COLO668 (cell line): ENCODE results near the gene MAP4K1.
A peak's percentile ranks its signal among the peaks of the same experiment; 100 is the strongest.
"Not testable (repeated sequence)": the region's sequence is repeated elsewhere in the genome, so short reads cannot be mapped to it uniquely, and the experiment has no call there.

Experiments
- DNase-seq: peaks from one replicate; lab custom pipeline; 2025; ENCODE audit not compliant: unreplicated experiment; lab: John Stamatoyannopoulos, UW

The MAP4K1 gene

DNA sequence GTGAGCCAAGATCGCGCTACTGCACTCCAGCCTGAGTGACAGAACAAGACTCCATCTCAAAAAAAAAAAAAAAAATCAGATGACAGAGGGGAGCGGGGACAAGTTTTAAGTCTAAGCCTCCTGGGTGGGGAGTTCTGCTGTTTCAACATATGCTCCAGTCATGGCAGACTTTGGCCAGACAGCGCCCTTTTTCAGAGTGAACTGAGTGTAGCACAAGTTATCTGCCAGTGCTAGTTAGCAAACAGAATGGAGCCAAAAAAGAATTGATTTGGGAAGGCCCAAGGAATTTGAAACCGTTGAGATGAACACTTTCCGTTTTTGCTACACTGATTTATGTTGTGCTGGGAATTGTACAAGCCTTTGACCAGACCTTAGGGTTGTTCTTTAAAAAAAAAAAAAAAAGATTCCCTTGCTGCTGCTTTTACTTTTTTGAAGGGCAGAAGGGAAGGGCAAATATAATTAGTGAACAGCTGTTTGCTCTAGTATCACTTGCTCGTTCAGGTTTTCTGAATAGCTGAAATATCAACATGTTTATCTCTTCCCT is 35.3 kb upstream of the MAP4K1 start:
- DNase-seq, result peak; percentile 11

DNA sequence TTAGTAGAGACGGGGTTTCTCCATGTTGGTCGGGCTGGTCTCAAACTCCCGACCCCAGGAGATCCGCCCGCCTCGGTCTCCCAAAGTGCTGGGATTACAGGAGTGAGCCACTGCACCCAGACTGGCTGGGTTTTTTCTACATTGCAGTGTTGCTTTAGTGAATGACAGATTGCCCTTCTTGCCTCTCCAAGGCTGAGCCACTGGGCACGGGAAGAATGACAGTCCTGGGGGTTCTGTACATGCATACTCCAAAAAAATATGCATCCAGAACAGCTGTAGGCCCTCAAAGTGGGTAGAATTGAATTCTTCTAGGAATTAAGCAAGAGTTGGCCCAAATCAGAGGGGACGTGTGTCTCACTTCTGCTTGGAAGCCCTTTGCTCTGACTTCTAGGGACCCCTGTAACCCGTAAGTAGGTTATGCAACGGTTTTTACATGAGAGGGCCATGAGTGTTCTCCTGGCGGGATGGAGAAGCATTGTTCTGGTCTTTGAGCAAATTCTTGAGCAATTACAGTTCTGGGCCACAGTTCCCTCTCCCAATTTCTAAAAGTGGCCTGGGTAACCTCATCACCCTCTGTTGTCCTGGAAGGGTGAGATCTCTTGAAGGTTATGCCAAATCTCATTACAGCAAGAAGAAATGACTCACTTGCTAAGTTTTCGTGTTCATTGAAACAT is 33.3 kb upstream of the MAP4K1 start:
- no peak for DNase-seq

DNA sequence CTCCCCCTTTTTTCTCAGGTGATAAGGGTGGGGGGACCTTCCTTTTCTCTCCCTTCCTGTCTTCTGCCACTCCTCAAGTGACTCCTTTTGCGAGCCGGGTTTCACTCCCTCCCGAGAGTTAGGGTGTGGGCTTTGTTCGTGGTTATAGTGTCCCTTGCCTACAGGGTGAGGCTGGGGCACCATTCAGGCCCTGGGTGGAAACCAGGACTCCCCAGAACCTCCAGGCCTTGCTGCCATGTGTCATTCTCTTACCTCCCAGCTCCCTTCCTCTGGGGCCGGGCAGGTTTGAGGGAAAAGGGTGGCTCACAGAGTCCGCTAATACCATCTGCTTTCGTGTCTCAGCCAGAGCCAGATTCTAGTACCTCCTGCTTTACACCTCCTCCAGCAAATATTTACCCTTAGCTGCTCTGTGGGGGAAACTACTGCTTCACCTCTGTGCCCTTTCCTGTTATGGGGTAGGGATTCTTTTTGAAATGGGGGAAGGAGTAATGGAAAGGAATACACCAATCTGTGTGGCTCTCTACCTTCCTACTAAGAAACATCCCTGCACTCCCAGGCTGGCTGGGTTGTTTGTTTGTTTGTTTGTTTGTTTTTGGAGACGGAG is 32.5 kb upstream of the MAP4K1 start:
- DNase-seq, result peak; percentile 11

DNA sequence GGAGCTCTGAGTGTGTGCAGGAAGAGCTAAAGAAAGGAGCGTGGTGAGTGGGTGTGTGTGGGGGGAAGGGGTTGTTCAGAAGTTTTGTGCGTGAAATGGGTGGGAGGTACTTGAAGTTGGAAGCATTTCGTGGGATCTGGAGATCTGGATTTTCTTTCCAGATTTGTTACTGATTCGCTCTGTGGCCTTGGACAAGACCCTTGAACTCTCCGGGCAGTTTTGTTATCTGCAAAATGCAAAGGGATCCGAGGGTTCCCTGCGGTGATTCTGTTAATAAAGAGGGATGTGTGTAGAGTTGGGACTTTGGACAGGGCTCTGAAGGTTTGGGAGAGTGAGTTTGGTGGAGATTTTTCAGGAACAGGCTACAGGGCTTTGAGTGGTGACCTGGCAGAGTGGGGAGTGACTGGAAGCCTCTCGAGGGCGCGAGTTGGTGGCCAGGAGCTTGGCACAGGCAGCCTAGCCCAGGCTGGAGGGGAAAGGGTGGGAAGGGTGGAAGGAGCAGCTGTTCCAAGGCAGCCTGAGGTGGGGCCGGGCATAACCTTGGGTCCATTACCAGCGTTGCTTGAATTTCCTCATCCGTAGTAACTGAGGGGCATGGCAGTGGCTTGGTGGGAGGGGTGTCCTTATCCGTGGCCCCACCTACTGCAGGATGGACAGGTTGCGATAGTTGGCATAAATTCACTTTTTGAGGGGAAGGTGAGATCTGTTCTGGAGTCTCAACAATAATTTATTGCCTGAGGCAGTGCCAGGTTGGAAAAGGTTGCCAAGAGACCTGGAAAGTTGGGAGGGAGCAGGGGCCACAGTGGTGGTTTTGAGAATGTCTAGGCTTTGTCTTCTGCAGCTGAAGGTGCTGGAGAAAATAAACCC is 31.8 kb upstream of the MAP4K1 start:
- DNase-seq, result peak; percentile 16

DNA sequence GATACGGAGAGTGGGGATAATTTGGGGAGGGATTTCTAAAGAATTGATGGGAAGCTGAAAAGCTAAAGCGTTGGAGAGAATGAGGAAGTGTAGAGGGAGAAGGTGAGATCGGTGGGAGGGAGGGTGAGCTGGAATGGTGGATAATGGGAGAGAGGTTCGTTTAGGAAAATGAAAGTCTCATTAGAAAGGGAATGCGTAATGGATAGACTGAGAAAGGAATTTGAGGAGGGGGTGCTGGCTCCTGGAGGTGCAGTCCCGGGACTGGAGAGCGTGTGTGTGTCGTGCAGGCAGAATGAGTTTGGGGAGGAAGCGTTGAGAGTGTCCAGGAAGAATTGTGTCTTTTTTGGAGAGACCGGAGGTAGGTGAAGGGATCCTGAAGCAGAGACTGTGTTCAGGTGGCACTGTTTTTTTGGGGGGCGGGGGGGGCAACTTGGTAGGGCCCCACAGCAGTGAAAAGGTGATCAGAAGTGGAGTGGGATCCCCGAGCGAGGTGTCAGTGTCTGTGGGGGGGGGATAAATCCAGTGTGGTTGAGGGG is 31.1 kb upstream of the MAP4K1 start:
- DNase-seq, result no peak

DNA sequence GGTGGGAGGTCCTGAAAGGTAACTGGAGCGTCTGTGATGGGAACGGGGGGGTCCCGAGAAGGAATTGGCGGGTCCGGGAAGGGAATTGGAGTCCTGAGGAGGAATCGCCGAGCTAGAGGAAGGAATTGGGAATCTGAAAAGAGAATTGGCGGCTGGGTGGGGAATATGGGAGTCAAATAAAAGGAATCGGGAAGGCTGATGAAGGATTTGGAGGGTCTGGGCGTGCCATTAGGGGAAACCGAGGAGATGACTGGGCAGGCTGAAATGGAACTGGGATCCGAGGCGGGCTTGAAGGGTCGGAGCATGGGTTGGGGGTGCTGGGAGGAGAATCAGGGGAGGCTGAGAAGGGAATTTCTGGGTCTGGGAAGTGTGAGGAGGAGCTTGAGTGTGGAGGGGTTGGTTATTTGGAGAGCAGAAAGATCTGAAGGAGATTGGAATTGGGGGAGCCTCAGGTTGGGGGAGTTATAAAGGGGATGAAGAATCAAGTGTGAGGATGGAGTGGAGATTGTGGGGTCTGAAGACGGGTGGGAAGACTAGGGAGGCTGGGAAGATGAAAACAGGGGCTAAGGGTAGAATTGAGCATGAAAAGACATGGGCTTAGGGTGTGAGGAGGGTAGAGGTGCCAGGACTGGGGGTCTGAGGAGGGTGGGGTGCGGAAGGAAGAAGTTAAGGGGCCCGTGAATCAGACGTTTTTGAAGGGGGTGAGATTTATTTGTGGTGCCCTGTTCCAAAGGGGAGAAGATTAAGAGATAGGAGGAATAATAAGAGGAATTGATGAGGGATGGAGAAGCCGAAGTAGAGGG is 30.4 kb upstream of the MAP4K1 start:
- DNase-seq, result no peak

DNA sequence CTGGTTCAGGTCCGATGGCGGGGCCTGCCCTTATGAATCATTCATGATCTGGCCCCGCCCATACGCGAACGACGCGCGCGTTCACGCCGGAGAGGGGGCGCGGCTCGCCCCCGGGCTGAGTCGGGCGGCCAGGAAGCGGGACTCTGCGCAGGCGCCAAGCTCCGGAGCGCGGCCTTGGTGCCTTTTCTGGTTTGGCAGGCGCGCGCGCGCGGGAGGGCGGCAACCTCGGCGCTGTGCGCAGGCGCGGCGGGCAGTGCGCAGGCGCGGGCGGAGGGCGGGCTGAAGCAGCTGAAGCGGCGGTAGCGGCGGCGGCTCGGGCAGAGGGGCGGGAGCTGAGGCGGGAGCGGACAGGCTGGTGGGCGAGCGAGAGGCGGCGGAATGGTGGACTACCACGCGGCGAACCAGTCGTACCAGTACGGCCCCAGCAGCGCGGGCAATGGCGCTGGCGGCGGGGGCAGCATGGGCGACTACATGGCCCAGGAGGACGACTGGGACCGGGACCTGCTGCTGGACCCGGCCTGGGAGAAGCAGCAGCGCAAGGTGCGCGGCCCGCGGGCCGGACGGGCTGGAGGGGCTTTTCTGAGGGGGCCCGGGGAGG is 29.7 kb upstream of the MAP4K1 start, which contains the start of gene ACTN4:
Gene ACTN4, plus strand, starts transcription at position 282 of the 598 bp plus-strand sequence. Its CDS starts 97 bp downstream, at position 379.
- DNase-seq, result peak; percentile 98

DNA sequence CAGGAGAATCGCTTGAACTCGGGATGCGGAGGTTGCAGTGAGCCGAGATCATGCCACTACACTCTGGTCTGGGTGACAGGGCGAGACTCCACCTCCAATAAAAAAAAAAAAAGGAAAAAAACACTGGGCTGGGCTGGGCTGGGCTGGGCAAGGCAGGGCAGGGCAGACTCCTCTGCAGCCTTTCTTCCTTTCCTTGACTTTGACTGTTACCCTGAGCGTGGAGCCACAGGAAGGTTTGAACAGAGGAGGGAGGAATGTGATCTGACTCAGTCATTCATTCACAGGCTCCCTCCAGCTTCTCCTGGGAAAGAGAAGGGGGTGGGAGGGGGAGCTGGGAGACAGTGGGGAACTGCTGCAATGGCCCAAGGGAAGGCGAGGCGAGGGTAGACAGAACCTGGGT is 27.0 kb upstream of the MAP4K1 start:
- DNase-seq, result no peak

DNA sequence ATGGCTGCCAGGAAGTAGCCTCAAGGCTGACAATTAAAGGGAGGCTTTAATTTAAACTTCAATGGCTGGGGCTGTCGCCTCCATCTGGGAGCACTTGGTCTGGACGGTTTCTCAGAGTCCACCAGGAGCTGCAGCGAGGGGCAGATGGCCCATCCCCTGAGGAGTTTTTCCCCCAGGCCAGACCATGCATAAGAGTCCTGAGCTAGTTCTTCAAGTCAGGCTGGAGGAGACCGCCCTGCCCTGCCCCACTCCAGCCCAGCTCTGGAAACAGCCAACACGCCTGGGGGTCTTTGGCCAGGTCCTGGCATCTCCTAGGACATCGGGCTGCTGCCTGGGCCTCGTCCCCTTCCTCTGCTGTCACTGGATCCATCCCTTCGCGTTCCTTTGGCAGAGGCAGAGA is 24.4 kb upstream of the MAP4K1 start:
- no peak for DNase-seq

DNA sequence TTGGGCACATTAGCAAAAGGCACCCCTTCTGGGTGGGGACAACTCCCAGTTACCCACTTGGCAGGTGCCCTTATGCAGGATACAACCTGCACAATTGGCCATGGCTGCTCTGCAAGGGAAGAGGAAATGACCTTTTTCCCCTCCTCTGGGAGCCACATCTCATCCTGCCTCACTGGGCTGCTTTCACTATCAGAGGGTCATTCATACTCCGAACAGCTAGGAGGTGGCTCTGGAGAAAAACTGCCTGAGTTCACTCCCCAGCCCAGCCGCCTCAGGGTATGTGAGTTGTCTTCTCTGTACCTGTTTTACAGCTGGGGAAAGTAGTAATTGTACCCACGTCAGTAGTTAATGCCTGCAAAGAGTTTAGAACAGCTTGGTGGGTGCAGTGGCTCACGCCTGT is 22.6 kb upstream of the MAP4K1 start:
- DNase-seq, result no peak

DNA sequence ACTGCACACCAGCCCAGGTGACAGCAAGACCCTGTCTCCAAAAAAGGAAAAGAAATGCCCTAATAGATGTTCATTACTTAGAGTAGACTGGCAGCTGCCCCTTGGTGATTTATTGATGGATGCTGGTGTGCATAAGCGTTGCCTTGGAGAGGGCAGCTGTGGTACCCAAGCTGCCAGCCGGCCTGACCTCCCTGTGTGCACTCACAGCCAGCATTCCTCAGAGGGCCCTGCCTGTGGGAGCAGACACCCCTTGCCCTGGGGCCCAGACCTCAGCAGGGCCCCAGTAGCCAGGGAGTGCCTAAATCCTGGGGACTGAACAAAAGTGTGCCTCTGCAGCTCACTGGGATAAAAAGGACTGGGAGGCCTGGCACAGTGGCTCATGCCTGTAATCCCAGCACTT is 21.9 kb upstream of the MAP4K1 start:
- DNase-seq, result no peak

DNA sequence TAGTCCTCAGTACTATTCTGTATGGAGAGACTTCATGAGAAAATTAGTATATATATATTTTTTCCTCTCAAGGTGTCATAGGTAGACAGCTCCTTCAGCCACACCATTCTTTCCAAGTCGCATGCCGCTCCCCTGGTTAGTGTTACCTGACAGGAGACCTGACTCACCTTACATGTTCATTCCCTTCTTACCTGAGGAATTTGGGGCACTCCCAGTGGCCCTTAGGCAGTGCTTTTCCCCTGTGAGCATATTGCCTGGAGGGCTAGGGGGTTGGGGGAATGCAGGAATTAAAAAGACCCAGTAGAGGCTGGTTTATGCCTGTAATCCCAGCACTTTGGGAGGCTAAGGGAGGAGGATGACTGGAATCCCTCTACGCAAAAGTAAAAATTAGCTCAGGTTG is 20.7 kb upstream of the MAP4K1 start:
- no peak for DNase-seq

DNA sequence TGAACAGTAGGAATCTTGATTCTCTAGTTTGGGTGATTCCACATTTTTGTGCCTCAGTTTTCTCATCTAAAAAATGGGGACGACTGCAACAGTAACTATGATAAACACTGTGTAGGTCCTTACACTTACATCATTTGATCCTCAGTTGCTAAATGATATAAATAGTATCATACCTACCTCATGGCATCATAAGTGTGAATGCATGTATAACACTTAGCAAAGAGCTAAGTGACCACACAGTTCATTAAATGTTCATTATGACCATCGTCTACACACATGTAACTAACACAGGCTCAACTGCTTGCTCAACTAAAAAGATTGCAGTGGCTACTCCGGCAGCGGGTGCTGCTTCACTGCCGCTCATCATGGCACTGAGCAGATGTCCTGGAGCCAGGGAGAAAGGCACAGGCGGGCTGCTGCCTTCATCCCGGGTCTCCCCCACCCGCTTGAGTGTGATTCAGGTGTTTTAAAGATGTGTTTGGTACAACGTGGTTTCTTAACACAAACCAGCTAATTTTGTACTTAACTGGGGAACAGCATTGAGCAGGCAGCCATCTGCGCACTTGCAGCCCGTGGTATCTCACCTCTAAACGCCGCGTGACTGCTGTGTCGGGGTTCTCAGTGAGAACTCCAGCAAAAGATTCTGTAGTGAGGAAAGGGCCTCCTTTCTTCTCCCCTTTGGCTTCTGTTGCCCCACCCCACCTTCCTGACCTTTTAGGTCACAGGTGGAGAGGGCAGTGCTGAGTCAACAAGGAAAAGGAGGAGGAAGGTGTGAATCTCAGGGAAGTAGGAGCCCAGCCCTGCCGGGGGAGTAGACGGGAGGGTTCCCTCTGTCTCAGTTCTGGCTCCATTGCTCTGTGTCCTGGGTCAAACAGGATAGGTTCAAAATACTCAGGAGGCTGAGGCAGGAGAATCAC is 18.0 kb upstream of the MAP4K1 start:
- no peak for DNase-seq

DNA sequence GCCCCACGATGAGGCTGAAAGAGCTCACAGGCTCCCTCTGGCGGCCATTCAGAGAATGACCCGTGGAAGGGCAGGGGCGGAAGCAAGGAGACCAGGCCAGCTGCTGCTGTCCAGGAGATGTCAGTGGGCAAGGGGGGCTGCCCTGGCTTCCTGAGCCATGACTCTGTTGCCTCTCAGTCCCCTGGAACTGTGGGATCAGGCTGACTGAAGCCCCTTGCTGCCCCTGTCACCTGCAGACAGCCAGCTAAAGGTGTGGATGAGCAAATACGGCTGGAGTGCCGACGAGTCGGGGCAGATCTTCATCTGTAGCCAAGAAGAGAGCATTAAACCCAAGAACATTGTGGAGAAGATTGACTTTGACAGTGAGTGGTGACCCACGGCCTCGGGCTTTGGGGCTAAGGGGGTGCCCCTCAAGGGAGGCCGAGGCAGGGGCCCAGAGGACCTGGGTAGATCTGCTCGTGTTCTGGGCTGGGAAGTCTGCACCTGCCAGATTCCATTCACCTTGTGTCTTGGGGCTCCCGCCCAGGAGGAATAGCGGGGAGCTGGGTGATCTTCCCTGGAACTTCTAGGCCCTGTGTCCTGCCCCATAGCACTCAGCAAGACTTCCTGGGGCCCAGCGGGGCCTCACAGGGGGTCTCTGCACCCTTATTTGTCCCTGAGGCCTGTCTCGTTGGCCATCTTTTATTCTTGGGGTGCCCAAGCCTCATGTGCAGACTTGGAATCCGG is 17.2 kb upstream of the MAP4K1 start:
- peak; percentile 63 for DNase-seq

DNA sequence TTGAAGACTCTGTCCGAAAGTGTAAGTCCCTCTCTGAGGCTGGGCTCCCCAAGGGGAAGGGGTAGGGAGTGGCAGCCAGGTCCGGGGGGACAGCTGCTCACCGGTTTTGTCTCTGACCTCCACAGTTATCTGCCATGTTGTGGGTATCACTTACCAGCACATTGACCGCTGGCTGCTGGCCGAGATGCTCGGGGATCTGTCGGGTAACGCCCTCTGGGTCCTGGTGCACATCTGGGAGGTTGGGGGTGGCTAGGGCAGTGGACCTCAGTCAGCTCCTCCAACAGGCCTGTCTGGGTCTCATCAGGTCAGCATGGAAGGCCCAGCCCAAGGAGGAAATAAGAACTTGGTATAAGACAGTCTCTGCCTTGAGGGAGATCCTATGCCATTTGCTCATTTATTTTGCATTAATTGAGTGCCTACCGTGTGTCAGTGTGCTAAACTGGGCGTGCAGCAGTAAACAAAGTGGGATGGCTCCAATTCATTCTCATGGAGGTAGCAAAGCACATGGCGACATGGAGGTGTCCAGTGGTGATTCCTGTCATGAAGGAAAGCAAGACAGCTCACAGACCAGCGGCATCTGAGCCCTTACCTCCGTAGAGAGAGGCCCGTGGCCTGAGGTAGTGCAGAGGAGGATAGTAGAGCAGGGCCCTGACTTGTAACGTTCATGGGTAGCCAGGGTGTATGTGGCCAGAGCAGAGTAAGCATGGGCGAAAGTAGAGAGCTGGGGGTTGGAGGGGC is 14.9 kb upstream of the MAP4K1 start:
- DNase-seq, result no peak

DNA sequence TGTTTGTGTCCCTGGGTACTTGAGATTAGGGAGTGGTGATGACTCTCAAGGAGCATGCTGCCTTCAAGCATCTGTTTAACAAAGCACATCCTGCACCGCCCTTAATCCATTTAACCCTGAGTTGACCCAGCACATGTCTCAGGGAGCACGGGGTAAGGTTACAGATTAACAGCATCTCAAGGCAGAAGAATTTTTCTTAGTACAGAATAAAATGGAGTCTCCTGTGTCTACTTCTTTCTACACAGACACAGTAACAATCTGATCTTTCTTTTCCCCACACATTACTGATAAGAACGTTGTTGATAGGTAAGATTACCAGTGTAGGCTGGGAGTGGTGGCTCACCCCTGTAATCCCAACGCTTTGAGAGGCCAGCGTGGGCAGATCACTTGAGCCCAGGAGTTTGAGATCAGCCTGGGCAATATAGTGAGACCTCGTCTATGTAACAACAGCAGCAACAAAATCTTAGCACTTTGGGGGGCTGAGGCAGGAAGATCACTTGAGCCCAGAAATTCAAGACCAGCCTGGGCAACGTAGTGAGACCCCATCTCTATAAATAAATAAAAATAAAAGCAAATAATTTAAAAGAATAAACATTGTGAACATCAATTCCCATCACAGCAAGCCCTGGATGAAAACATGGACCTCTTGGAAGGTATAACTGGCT is 14.2 kb upstream of the MAP4K1 start:
- DNase-seq, result not testable (repeated sequence)

DNA sequence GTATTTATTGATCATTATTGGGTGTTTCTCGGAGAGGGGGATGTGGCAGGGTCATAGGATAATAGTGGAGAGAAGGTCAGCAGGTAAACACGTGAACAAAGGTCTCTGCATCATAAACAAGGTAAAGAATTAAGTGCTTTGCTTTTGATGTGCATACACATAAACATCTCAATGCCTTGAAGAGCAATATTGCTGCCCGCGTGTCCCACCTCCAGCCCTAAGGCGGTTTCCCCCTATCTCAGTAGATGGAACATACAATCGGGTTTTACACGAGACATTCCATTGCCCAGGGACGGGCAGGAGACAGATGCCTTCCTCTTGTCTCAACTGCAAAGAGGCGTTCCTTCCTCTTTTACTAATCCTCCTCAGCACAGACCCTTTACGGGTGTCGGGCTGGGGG is 13.5 kb upstream of the MAP4K1 start:
- not testable (repeated sequence) for DNase-seq
